ENCODE measurements around the gene ZNF296. TPM values are rescaled to one million over a fixed set of nuclear protein-coding genes. Genes with fewer than 3 reads are reported as not detected.
A peak's percentile ranks its signal among the peaks of the same experiment; 100 is the strongest.

Gene ZNF296
- 1 to 10 TPM; 1.5 to 7.3 (median 2.4) TPM for total RNA-seq

DNA sequence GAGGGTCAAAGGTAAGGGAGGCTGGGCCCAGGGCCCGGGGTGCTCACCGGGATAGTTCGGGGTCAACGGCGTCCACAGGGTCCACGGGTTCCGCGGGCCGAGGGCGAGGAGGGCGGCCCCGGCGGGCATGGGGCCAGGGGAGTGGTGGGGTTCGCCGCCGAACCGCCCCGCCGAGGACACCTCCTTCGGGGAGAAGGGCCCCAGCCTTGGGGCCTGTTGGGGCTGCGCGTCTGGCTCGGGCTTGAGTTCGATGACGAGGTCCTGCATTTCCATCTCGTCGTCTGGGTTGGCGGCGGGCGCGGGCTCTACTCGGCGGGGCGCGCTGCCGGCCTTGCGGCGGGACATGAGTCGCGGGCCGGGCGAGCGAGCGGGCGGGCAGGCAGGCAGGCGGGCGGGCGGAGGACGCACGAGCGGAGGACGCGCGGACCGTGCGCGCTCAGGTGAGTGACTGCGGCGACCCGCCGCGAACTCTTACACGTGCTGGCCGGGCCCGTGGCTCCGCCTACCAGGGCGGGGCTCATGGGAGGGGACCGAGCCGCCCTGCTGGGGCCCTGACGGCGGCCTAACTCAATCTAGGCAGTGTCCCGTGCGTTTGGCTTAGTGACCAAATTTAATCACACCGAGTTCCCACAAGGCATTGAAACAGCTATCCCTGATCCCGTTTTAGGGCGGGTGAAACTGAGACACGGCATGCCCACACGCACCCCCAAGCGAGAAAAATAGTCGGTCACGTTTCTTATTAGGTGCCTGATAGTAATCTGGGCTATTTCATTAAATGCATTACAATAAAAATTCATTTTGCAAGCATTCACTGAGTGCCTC lies at the start of gene ZNF296:
Gene ZNF296 (minus strand): TSS at position 450 of the 822 bp plus-strand sequence. CDS start 105 bp downstream, at position 345.
- ATAC-seq (ENCODE audit: low FRiP score in 2 of 2) (peak; percentile 74 to 75), DNase-seq (peak; percentile 91 to 97)
- Histone ChIP-seq H3K27ac (peak within 1 kb of the TSS; percentile 77 to 87 (median 82)), H3K4me1 (peaks cover 29 to 63% (median 45%) of the 10 kb centered on the region in 4 donors), H3K27me3 (no peaks in the 10 kb centered on the region), H3K9me3 (no peaks in the 10 kb centered on the region), H3K36me3 (peaks cover 0 to 13% (median 11%) of the 10 kb centered on the region in 4 donors), H3K4me3 (peak within 1 kb of the TSS; percentile 26 to 79 (median 62))
- TF ChIP-seq EP300 (IDR thresholded peaks at IDR 0.05) (no peak), POLR2A (IDR thresholded peaks at IDR 0.05) (peak in 2 of 4 donors; percentile 68 to 79), POLR2AphosphoS5 (IDR thresholded peaks at IDR 0.05) (peak in 1 of 2 donors; percentile 76)
- TF ChIP-seq, protein P1, sequence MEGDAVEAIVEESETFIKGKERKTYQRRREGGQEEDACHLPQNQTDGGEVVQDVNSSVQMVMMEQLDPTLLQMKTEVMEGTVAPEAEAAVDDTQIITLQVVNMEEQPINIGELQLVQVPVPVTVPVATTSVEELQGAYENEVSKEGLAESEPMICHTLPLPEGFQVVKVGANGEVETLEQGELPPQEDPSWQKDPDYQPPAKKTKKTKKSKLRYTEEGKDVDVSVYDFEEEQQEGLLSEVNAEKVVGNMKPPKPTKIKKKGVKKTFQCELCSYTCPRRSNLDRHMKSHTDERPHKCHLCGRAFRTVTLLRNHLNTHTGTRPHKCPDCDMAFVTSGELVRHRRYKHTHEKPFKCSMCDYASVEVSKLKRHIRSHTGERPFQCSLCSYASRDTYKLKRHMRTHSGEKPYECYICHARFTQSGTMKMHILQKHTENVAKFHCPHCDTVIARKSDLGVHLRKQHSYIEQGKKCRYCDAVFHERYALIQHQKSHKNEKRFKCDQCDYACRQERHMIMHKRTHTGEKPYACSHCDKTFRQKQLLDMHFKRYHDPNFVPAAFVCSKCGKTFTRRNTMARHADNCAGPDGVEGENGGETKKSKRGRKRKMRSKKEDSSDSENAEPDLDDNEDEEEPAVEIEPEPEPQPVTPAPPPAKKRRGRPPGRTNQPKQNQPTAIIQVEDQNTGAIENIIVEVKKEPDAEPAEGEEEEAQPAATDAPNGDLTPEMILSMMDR (IDR thresholded peaks at IDR 0.05), result no peak
- 3 to 17% methylated on average over 10 to 33 of the region's 81 CpGs for WGBS, 2 donors

DNA sequence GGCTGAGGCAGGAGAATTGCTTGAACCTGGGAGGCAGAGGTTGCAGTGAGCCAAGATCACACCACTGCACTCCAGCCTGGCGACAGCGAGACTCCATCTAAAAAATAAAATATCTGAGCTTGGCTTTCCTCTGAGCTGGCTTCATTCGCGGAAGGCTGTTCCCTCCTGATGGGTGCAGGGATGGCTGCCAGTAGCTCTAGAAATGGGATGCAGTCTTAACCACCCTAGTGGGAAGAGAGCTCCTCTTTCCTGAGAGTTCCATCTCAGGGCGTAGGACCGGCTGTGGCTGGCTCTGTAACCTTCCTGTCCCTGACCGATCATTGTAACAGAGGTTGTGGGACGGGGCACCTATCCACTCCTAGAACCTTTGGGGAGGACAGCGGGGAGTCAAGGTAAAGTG lies 49.1 kb upstream of the ZNF296 start:
- H3K27me3 ChIP-seq, result no peaks in the 10 kb centered on the region
- peaks cover 0 to 32% (median 2%) of the 10 kb centered on the region in 4 donors for H3K4me1 ChIP-seq
- ATAC-seq (ENCODE audit: low FRiP score in 2 of 2) (no peak), DNase-seq (no peak)
- H3K27ac ChIP-seq, result no peak overlapping the region
- WGBS, 2 donors, result 92 to 95% methylated on average over 7 to 9 of the region's 9 CpGs
- H3K36me3 ChIP-seq, result peaks cover 0 to 5% (median 0%) of the 10 kb centered on the region in 4 donors
- H3K9me3 ChIP-seq, result no peaks in the 10 kb centered on the region
- no peak overlapping the region for H3K4me3 ChIP-seq
- TF ChIP-seq, protein P1 (IDR thresholded peaks at IDR 0.05), result no peak
- no peak for TF ChIP-seq POLR2A (IDR thresholded peaks at IDR 0.05)
- TF ChIP-seq POLR2AphosphoS5 (IDR thresholded peaks at IDR 0.05), result no peak
- no peak for TF ChIP-seq EP300 (IDR thresholded peaks at IDR 0.05)

DNA sequence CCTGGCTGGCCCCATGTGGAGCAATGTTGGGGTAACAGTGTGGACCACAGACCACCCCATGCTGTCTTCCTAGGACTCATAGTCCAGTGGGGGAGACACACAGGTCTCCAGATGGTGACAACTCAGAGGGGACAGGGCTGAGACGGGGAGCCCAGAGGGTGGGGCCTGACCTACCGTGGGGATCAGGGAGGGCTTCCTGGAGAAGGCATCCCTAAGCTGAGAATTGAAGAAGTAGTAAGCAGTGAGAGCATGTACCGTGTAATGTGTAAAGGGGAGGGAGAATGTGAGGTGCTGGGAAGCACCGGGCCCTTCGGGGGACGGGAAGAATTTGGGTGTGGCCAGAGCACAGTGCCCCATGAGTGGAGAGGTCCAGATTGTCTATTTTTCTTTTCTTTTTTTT lies 47.7 kb upstream of the ZNF296 start:
- whole genome bisulfite sequencing, 2 donors, result 69 to 80% methylated on average over 6 of the region's 6 CpGs
- H3K4me3 ChIP-seq, result no peak overlapping the region
- H3K27me3 ChIP-seq, result no peaks in the 10 kb centered on the region
- peaks cover 0 to 5% (median 0%) of the 10 kb centered on the region in 4 donors for H3K36me3 ChIP-seq
- DNase-seq (no peak), ATAC-seq (ENCODE audit: low FRiP score in 2 of 2) (no peak)
- H3K4me1 ChIP-seq, result peaks cover 0 to 37% (median 2%) of the 10 kb centered on the region in 4 donors
- no peak for TF ChIP-seq POLR2A (IDR thresholded peaks at IDR 0.05)
- no peak for TF ChIP-seq POLR2AphosphoS5 (IDR thresholded peaks at IDR 0.05)
- TF ChIP-seq, protein P1 (IDR thresholded peaks at IDR 0.05), result no peak
- H3K9me3 ChIP-seq, result no peaks in the 10 kb centered on the region
- H3K27ac ChIP-seq, result no peak overlapping the region

DNA sequence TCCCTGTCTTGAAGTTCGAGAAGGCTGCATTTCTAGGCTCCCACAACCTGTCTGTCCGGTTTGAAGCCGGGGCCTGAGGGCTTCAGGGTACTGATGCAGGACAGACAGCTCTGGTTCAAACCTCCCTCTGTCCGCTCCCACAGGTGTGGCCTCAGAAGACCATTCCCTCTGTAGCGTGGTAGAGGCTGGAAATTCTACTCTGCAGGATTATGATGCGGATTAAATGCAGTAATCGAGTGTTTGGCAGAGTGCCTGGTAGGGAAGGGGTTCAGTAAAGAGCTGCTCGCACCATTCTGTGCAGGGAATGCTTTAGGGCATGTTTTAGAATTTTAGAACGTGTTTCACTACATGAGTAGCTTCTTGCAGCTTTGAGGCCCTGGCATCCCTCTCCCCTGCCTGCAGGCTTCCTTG lies 47.2 kb upstream of the ZNF296 start:
- H3K4me1 ChIP-seq, result peaks cover 0 to 41% (median 4%) of the 10 kb centered on the region in 4 donors

More for the DNA sequence above, 47.2 kb upstream of the ZNF296 start:
- TF ChIP-seq, protein P1 (IDR thresholded peaks at IDR 0.05), result no peak
- no peak for TF ChIP-seq POLR2A (IDR thresholded peaks at IDR 0.05)
- no peak for TF ChIP-seq POLR2AphosphoS5 (IDR thresholded peaks at IDR 0.05)
- no peak for TF ChIP-seq EP300 (IDR thresholded peaks at IDR 0.05)
- H3K27ac ChIP-seq, result no peak overlapping the region
- H3K9me3 ChIP-seq, result no peaks in the 10 kb centered on the region
- 68 to 71% methylated on average over 9 of the region's 9 CpGs for WGBS, 2 donors
- ATAC-seq (ENCODE audit: low FRiP score in 2 of 2) (no peak), DNase-seq (no peak)
- H3K27me3 ChIP-seq, result no peaks in the 10 kb centered on the region
- no peak overlapping the region for H3K4me3 ChIP-seq
- no peaks in the 10 kb centered on the region for H3K36me3 ChIP-seq

All from upper lobe of left lung (tissue), 6 donors.